HFF-Myc (cell line): ENCODE results near the gene PRKG1.

Source experiments
- DNase-seq: peaks from one replicate; pipeline ENCODE4 v3.0.0-alpha.2; 2011; ENCODE audit warnings: low read depth; ENCODE audit errors: extremely low read depth
- H3K4me3 ChIP-seq: replicated peaks from 2 replicates; pipeline ENCODE4 v1.5.1; 2011; ENCODE audit warnings: low read depth, mild to moderate bottlenecking, control low read depth, low read length
- CTCF ChIP-seq: IDR thresholded peaks from 2 replicates; pipeline ENCODE4 v1.5.1; 2012; ENCODE audit warnings: mild to moderate bottlenecking, low read depth, low read length, control low read depth; ENCODE audit errors: missing control alignments

The PRKG1 gene

GRCh38 chr10:51368943-51369342, 294.7 kb downstream of the PRKG1 start:
- no peak for DNase-seq
- peak; percentile 25 for TF ChIP-seq CTCF
- H3K4me3 ChIP-seq, result no peak overlapping the region

- H3K4me3 ChIP-seq, result no peak overlapping the region
- peak; percentile 20 for DNase-seq
- TF ChIP-seq CTCF, result no peak
Observed at GRCh38 chr10:51369903-51370302, 295.6 kb downstream of the PRKG1 start.

GRCh38 chr10:51371743-51372142, 297.5 kb downstream of the PRKG1 start:
- no peak for DNase-seq
- no peak for TF ChIP-seq CTCF
- no peak overlapping the region for H3K4me3 ChIP-seq

GRCh38 chr10:51375790-51376189, 301.5 kb downstream of the PRKG1 start:
- no peak for DNase-seq

GRCh38 chr10:51377070-51377931, 303.0 kb downstream of the PRKG1 start:
- no peak for DNase-seq
- no peak for TF ChIP-seq CTCF
- H3K4me3 ChIP-seq, result no peak overlapping the region

More at GRCh38 chr10:51375790-51376189, 301.5 kb downstream of the PRKG1 start:
- TF ChIP-seq CTCF, result no peak
- H3K4me3 ChIP-seq, result no peak overlapping the region

- TF ChIP-seq CTCF, result no peak
- DNase-seq, result no peak
- H3K4me3 ChIP-seq, result no peak overlapping the region
Observed at GRCh38 chr10:51377932-51378599, 303.8 kb downstream of the PRKG1 start.
